ENCODE data around the gene CCDC196. TPM values are rescaled to one million over a fixed set of nuclear protein-coding genes. Genes with fewer than 3 reads are reported as not detected.

The CCDC196 gene
- total and polyA plus RNA-seq, 10 of the 15 experiments (the other 5 are each of a cell fraction or from before 2014, with no cell fraction given) = 0.03 to 0.52 (median 0.28) TPM; not detected in 7

DNA sequence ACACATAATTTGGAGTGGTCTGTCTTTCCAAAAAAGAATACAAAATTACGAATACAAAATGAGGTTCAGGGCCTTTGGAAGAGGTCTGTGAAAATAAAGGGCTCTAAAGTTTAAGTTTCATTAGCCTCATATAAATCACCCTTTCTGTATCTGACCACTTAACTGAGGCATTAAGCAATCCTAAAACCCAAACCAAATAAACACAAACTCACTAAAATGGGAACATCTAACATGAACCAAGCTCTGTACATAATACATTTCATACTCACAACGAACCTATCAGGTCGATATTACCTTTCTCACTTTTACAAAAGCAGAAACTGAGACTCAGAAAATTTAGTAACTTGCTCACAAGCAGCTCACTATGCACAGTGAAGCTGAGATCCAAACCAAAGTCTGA is 1.1 kb upstream of the CCDC196 start:
- in situ Hi-C loops (cut with MboI) = no loop called here
- Histone ChIP-seq H3K27me3 (replicated peaks in 1 of 2; ENCODE audit: control insufficient read depth in 2 of 2, insufficient read depth in 2 of 2, low read length in 1 of 2) (no peaks in the 10 kb centered on the region), H3K4me1 (ENCODE audit: control insufficient read depth, insufficient read depth, low read length) (no peaks in the 10 kb centered on the region), H3K79me2 (ENCODE audit: control insufficient read depth, insufficient read depth, low read length) (no peaks in the 10 kb centered on the region), H3K9ac (ENCODE audit: control insufficient read depth, insufficient read depth, low read length) (no peak overlapping the region), H4K20me1 (ENCODE audit: control insufficient read depth, insufficient read depth) (no peaks in the 10 kb centered on the region), H3K27ac (ENCODE audit: control insufficient read depth, insufficient read depth) (no peak overlapping the region), H3K4me2 (ENCODE audit: control insufficient read depth, insufficient read depth) (no peak overlapping the region), H2AFZ (ENCODE audit: control insufficient read depth, low read depth, low read length) (no peak overlapping the region), H3K36me3 (ENCODE audit: control insufficient read depth in 2 of 2, insufficient read depth in 2 of 2, low read length in 1 of 2) (no peaks in the 10 kb centered on the region), H3K4me3 (no peak overlapping the region), H3K9me3 (replicated peaks; ENCODE audit: control insufficient read depth, insufficient read depth, low read length) (no peaks in the 10 kb centered on the region)
- CTCF ChIA-PET = interaction anchor here (0.7 kb wide), 1 partner anchor 126 kb away, joined by 3 read pairs; no protein-coding TSS in a partner anchor
- BruUV-seq (replicated peaks) = no TSS peak
- 71% methylated on average over 3 of the region's 3 CpGs for WGBS (ENCODE audit: insufficient coverage, insufficient replicate concordance, low lambda C conversion rate, missing lambda C conversion rate)
- no peak for DNase-seq (ENCODE audit: low read depth, low spot score)
- FAIRE-seq = no peak
- SMC1A ChIA-PET (ENCODE audit: uncharacterized antibody, unreplicated experiment) = interaction anchor here (1.0 kb wide), 1 partner anchor 10 kb away, joined by 4 read pairs; no protein-coding TSS in a partner anchor
- RAD21 ChIA-PET (ENCODE audit: unreplicated experiment) = no interaction called here
- intact Hi-C loops (cut with micrococcal nuclease; ENCODE audit: unreplicated experiment) = no loop called here
- no peak for ATAC-seq
- TF ChIP-seq MTA3 (IDR thresholded peaks at IDR 0.05; ENCODE audit: borderline replicate concordance, low read length) = no peak
- no peak for TF ChIP-seq NFYA (IDR thresholded peaks at IDR 0.05; ENCODE audit: borderline replicate concordance, low read depth, low read length)
- TF ChIP-seq CBX5 (IDR thresholded peaks at IDR 0.05; ENCODE audit: low read depth) = no peak
- TF ChIP-seq SMAD5 (IDR thresholded peaks at IDR 0.05; ENCODE audit: low read depth) = no peak
- TF ChIP-seq TBL1XR1 (IDR thresholded peaks at IDR 0.05; ENCODE audit: low read depth, low read length) = no peak
- TF ChIP-seq RELB (IDR thresholded peaks at IDR 0.05; ENCODE audit: low read depth) = no peak
- TF ChIP-seq, protein P1, sequence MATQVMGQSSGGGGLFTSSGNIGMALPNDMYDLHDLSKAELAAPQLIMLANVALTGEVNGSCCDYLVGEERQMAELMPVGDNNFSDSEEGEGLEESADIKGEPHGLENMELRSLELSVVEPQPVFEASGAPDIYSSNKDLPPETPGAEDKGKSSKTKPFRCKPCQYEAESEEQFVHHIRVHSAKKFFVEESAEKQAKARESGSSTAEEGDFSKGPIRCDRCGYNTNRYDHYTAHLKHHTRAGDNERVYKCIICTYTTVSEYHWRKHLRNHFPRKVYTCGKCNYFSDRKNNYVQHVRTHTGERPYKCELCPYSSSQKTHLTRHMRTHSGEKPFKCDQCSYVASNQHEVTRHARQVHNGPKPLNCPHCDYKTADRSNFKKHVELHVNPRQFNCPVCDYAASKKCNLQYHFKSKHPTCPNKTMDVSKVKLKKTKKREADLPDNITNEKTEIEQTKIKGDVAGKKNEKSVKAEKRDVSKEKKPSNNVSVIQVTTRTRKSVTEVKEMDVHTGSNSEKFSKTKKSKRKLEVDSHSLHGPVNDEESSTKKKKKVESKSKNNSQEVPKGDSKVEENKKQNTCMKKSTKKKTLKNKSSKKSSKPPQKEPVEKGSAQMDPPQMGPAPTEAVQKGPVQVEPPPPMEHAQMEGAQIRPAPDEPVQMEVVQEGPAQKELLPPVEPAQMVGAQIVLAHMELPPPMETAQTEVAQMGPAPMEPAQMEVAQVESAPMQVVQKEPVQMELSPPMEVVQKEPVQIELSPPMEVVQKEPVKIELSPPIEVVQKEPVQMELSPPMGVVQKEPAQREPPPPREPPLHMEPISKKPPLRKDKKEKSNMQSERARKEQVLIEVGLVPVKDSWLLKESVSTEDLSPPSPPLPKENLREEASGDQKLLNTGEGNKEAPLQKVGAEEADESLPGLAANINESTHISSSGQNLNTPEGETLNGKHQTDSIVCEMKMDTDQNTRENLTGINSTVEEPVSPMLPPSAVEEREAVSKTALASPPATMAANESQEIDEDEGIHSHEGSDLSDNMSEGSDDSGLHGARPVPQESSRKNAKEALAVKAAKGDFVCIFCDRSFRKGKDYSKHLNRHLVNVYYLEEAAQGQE (IDR thresholded peaks at IDR 0.05; ENCODE audit: low read depth, low read length) = no peak
- TF ChIP-seq ZNF274 (IDR thresholded peaks at IDR 0.05; ENCODE audit: insufficient read depth, insufficient read length) = no peak
- no peak for TF ChIP-seq SMC3 (IDR thresholded peaks at IDR 0.05; ENCODE audit: borderline replicate concordance, low read length)
- POLR2A ChIA-PET = interaction anchor here (0.6 kb wide), 1 partner anchor 900 kb away, joined by 5 read pairs; no protein-coding TSS in a partner anchor
